SK-N-MC (cell line): ENCODE results near the gene MYH4.

Experiments
- EZH2 ChIP-seq: fragments of 200-600 bp; sonication (generic); IDR thresholded peaks from one replicate; pipeline ENCODE4 v1.6.1; 2017; ENCODE audit warnings: antibody characterized with exemption
- POLR2AphosphoS5 ChIP-seq: IDR thresholded peaks from 2 replicates; pipeline ENCODE4 v1.6.1; 2012; ENCODE audit warnings: mild to moderate bottlenecking, low read depth, low read length, borderline replicate concordance

DNA sequence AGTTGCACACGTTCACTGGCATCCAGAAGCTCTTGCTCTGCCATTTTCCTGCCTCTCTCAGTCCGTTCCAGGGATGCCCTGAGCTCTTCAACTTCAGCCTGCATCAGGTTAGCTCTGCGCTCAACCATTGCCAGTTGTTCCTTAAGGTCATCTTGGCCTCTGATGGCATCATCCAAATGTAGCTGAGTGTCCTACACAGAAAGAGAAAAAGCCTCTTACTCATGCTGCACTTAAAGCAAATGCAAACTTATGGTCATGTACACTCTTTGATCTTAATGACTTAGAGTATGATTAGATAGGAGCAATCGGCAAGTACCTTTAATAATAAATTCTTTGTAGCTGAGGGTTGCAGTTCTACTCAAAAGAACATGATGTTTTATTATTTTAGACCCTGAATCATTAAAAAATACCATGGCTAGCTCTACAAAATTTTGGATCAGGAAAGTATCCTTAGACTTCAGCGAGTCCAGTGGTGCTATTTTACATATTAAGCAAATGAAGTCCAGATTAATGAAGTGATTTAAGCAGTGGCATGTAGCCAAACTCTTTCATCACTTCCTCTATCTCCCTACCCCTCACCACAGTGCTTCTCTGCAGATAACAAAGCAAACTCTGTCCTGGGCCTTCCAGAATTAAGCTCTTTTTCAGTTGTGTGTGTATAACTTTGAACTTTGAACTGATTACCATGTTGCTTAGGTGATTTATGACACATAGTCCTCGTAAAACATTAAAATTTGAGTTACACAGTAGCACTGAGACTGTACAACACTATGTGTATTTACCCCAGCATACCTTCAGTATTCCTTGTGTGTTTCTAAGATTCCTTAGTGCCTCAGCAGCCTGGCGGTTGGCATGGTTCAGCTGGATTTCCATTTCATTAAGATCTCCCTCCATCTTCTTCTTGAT, 22.1 kb downstream of the MYH4 start:
- no peak for TF ChIP-seq POLR2AphosphoS5
- no peak for TF ChIP-seq EZH2
